PC-9 (cell line): ENCODE results near the gene GRK4.
"Not testable (repeated sequence)": the region's sequence is repeated elsewhere in the genome, so short reads cannot be mapped to it uniquely, and the experiment has no call there.

Experiments used
- EZH2 ChIP-seq: fragments of 200-600 bp; sonication (generic); IDR thresholded peaks from 2 replicates; pipeline ENCODE4 v1.8.0; 2017; ENCODE audit warnings: antibody characterized with exemption, low read depth
- TF ChIP-seq, protein P1 (sequence below): fragments of 200-600 bp; sonication (generic); conservative IDR thresholded peaks from 2 replicates; pipeline ENCODE4 v1.6.1; 2017; ENCODE audit warnings: mixed run types, antibody characterized with exemption, mild to moderate bottlenecking, moderate library complexity

- TF ChIP-seq, protein P1, sequence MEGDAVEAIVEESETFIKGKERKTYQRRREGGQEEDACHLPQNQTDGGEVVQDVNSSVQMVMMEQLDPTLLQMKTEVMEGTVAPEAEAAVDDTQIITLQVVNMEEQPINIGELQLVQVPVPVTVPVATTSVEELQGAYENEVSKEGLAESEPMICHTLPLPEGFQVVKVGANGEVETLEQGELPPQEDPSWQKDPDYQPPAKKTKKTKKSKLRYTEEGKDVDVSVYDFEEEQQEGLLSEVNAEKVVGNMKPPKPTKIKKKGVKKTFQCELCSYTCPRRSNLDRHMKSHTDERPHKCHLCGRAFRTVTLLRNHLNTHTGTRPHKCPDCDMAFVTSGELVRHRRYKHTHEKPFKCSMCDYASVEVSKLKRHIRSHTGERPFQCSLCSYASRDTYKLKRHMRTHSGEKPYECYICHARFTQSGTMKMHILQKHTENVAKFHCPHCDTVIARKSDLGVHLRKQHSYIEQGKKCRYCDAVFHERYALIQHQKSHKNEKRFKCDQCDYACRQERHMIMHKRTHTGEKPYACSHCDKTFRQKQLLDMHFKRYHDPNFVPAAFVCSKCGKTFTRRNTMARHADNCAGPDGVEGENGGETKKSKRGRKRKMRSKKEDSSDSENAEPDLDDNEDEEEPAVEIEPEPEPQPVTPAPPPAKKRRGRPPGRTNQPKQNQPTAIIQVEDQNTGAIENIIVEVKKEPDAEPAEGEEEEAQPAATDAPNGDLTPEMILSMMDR, result not testable (repeated sequence)
- TF ChIP-seq EZH2, result not testable (repeated sequence)
Measured at GRCh38 chr4:2918300-2918699, 45.1 kb upstream of the GRK4 start.
